GM12878 (cell line): Measurements from ENCODE around the gene DUSP22. TPM values are rescaled to one million over a fixed set of nuclear protein-coding genes. Genes with fewer than 3 reads are reported as not detected.
A peak's percentile ranks its signal among the peaks of the same experiment; 100 is the strongest.

Experiments
- CHD4 ChIP-seq: fragments of 200-600 bp; sonication (generic); IDR thresholded peaks from 2 replicates; pipeline ENCODE4 v1.6.1; 2016; ENCODE audit warnings: mild to moderate bottlenecking
- CUX1 ChIP-seq: IDR thresholded peaks from 2 replicates; pipeline ENCODE4 v1.6.1; 2012; ENCODE audit warnings: improper control_type of control experiment, low read depth, low read length; ENCODE audit not compliant: insufficient replicate concordance
- EP300 ChIP-seq, 2 experiments: fragments of 150-350 bp in 1 of 2; IDR thresholded peaks; 2 replicates each; pipeline ENCODE4 v1.6.1; 2011 to 2012; ENCODE audit warnings: low read depth in 2 of 2, low read length in 2 of 2, borderline replicate concordance in 1 of 2, improper control_type of control experiment in 1 of 2, inconsistent platforms in 1 of 2; ENCODE audit not compliant: control insufficient read depth in 1 of 2
- PAX5 ChIP-seq: IDR thresholded peaks from 2 replicates; pipeline ENCODE4 v1.6.1; 2011; ENCODE audit warnings: low read depth, low read length, borderline replicate concordance
- PAX8 ChIP-seq: fragments of 450-650 bp; IDR thresholded peaks from 2 replicates; pipeline ENCODE4 v1.6.1; 2017; ENCODE audit warnings: mild to moderate bottlenecking, moderate library complexity
- RFX5 ChIP-seq: IDR thresholded peaks from 2 replicates; pipeline ENCODE4 v1.6.1; 2011; ENCODE audit warnings: low read depth, low read length, improper control_type of control experiment
- SKIL ChIP-seq: fragments of 450-650 bp; IDR thresholded peaks from 2 replicates; pipeline ENCODE4 v1.6.1; 2017; ENCODE audit warnings: mild to moderate bottlenecking, low read depth, inconsistent platforms; ENCODE audit not compliant: poor library complexity, severe bottlenecking
- ZBTB4 ChIP-seq: fragments of 450-650 bp; formaldehyde crosslinking; IDR thresholded peaks from 2 replicates; pipeline ENCODE4 v1.4.0; 2022; ENCODE audit warnings: mild to moderate bottlenecking, moderate library complexity
- ZNF207 ChIP-seq: fragments of 450-650 bp; IDR thresholded peaks from 2 replicates; pipeline ENCODE4 v1.6.1; 2014; ENCODE audit warnings: antibody characterized with exemption, mild to moderate bottlenecking, borderline replicate concordance
- ZNF24 ChIP-seq: fragments of 450-650 bp; IDR thresholded peaks from 2 replicates; pipeline ENCODE4 v1.6.1; 2017; ENCODE audit warnings: antibody characterized with exemption, mild to moderate bottlenecking
- ZZZ3 ChIP-seq: IDR thresholded peaks from 2 replicates; pipeline ENCODE4 v1.6.1; 2011; ENCODE audit warnings: low read depth; ENCODE audit not compliant: control insufficient read depth, insufficient read length
- polyA plus RNA-seq, 11 experiments: library from polyadenylated mRNA; depleted of rRNA in 4 of 11; unstranded in 6 of 11; stranded (reverse) in 5 of 11; fragments of >200 nt; fragmentation: Nextera tagmentation in 4 of 11; fragmentation: Illumina TruSeq in 1 of 11; extraction: Ambion mirVana in 4 of 11; extraction: Trizol in 1 of 11; gene quantifications; 1 replicate in 1 of 11; 2 replicates in 10 of 11; pipeline versions ENCODE4 v1.2.1 to v1.2.3, GENCODE V29; 2011 to 2016; ENCODE audit warnings: inconsistent platforms in 2 of 11, missing spikeins in 2 of 11, low read depth in 1 of 11
- total RNA-seq, 4 experiments: library from RNA; depleted of rRNA in 3 of 4; stranded (reverse); fragments of >200 nt in 3 of 4; fragmentation: Illumina TruSeq in 1 of 4; extraction: Trizol in 1 of 4; gene quantifications; 2 replicates each; pipeline versions ENCODE4 v1.2.1 to v1.2.3, GENCODE V29; 2013 to 2021
- TF ChIP-seq, protein P1 (sequence below): fragments of 450-650 bp; IDR thresholded peaks from 2 replicates; pipeline ENCODE4 v1.6.1; 2018; ENCODE audit warnings: borderline replicate concordance, mild to moderate bottlenecking; ENCODE audit not compliant: partially characterized antibody
- TF ChIP-seq, protein P2 (sequence below): fragments of 450-650 bp; IDR thresholded peaks from 2 replicates; pipeline ENCODE4 v1.6.1; 2016; ENCODE audit warnings: mild to moderate bottlenecking

The DUSP22 gene
- total and polyA plus RNA-seq, 10 of the 15 experiments (the other 5 are each of a cell fraction or from before 2014, with no cell fraction given), result 78.9 to 156 (median 107) TPM

DNA sequence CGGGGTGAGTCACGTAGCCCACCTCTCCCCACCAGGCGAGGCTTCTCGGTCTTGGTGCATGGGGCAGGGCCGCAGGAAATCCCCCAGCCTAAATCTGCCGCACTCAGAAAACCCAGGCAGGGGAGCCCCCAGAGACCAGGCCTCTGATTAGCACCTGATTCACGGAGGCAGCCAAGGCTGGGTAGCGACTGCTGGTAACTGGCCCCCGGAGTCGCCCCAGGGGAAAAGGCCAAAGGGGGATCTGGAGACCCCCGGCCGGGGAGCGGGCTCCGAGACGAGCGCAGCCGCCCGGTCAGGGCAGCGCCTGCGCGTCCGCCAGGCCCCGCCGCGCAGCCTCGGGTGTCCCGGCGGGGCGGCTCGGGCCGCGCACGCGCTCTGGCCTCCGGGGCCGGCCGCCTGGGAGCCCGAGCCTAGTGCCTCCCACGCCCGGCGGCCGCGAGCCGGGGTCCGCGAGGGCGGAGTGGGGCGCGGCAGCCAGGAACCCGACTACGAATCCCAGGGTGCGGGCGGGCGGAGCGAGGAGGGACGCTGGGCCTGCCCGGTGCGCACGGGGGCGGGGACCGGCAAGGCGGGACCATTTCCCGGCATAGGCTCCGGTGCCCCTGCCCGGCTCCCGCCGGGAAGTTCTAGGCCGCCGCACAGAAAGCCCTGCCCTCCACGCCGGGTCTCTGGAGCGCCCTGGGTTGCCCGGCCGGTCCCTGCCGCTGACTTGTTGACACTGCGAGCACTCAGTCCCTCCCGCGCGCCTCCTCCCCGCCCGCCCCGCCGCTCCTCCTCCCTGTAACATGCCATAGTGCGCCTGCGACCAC lies at the start of gene DUSP22 (continued):
- TF ChIP-seq CUX1, result peak; percentile 86
- TF ChIP-seq, protein P1, sequence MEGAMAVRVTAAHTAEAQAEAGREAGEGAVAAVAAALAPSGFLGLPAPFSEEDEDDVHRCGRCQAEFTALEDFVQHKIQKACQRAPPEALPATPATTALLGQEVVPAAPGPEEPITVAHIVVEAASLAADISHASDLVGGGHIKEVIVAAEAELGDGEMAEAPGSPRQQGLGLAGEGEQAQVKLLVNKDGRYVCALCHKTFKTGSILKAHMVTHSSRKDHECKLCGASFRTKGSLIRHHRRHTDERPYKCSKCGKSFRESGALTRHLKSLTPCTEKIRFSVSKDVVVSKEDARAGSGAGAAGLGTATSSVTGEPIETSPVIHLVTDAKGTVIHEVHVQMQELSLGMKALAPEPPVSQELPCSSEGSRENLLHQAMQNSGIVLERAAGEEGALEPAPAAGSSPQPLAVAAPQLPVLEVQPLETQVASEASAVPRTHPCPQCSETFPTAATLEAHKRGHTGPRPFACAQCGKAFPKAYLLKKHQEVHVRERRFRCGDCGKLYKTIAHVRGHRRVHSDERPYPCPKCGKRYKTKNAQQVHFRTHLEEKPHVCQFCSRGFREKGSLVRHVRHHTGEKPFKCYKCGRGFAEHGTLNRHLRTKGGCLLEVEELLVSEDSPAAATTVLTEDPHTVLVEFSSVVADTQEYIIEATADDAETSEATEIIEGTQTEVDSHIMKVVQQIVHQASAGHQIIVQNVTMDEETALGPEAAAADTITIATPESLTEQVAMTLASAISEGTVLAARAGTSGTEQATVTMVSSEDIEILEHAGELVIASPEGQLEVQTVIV, result no peak
- peak; percentile 53; the same call in 1 of the 2 replicates for TF ChIP-seq PAX5
- no peak for TF ChIP-seq PAX8
- TF ChIP-seq, protein P2, sequence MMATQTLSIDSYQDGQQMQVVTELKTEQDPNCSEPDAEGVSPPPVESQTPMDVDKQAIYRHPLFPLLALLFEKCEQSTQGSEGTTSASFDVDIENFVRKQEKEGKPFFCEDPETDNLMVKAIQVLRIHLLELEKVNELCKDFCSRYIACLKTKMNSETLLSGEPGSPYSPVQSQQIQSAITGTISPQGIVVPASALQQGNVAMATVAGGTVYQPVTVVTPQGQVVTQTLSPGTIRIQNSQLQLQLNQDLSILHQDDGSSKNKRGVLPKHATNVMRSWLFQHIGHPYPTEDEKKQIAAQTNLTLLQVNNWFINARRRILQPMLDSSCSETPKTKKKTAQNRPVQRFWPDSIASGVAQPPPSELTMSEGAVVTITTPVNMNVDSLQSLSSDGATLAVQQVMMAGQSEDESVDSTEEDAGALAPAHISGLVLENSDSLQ, result 0 out of 2 replicates have a peak, but pooled peaks have one; percentile 32
- TF ChIP-seq SKIL, result peak; percentile 88
- TF ChIP-seq RFX5, result no peak
- TF ChIP-seq ZZZ3, result no peak
- no peak for TF ChIP-seq CHD4
- 0 out of 2 replicates have a peak, but pooled peaks have one; percentile 13 for TF ChIP-seq ZBTB4 (CRISPR knock-in tag)
- TF ChIP-seq ZNF24, result no peak
- TF ChIP-seq ZNF207, result peak; percentile 44
- TF ChIP-seq EP300 (IDR thresholded peaks at IDR 0.05; ENCODE audit: borderline replicate concordance in 1 of 2, control insufficient read depth in 1 of 2, low read depth in 2 of 2, low read length in 2 of 2), result peak; percentile 53 to 76; a peak in 2 of 4 replicates
